ENCODE results near the gene JADE1.

JADE1 gene

GRCh38 chr4:128868758-128869157 is 59.3 kb downstream of the JADE1 start:
- no peak overlapping the region for H3K4me3 ChIP-seq (ENCODE audit: low read depth, low read length)
- TF ChIP-seq CTCF (IDR thresholded peaks at IDR 0.05; ENCODE audit: borderline replicate concordance, insufficient read depth, low read depth, low read length), result no peak

- no peak for TF ChIP-seq CTCF (IDR thresholded peaks at IDR 0.05; ENCODE audit: borderline replicate concordance, insufficient read depth, low read depth, low read length)
- H3K4me3 ChIP-seq (ENCODE audit: low read depth, low read length), result no peak overlapping the region
These were observed 60.4 kb downstream of the JADE1 start for GRCh38 chr4:128869776-128870509.

GRCh38 chr4:128871948-128872347 is 62.4 kb downstream of the JADE1 start:
- no peak overlapping the region for H3K4me3 ChIP-seq (ENCODE audit: low read depth, low read length)
- TF ChIP-seq CTCF (IDR thresholded peaks at IDR 0.05; ENCODE audit: borderline replicate concordance, insufficient read depth, low read depth, low read length), result no peak

- H3K4me3 ChIP-seq (ENCODE audit: low read depth, low read length), result no peak overlapping the region
- TF ChIP-seq CTCF (IDR thresholded peaks at IDR 0.05; ENCODE audit: borderline replicate concordance, insufficient read depth, low read depth, low read length), result no peak
These were observed 66.7 kb downstream of the JADE1 start for GRCh38 chr4:128876200-128876599.

GRCh38 chr4:128877934-128878333 is 68.4 kb downstream of the JADE1 start:
- TF ChIP-seq CTCF (IDR thresholded peaks at IDR 0.05; ENCODE audit: borderline replicate concordance, insufficient read depth, low read depth, low read length), result no peak
- H3K4me3 ChIP-seq (ENCODE audit: low read depth, low read length), result no peak overlapping the region

GRCh38 chr4:128879283-128879682 is 69.8 kb downstream of the JADE1 start:
- no peak for TF ChIP-seq CTCF (IDR thresholded peaks at IDR 0.05; ENCODE audit: borderline replicate concordance, insufficient read depth, low read depth, low read length)
- H3K4me3 ChIP-seq (ENCODE audit: low read depth, low read length), result no peak overlapping the region

GRCh38 chr4:128879971-128880370 is 70.5 kb downstream of the JADE1 start:
- no peak overlapping the region for H3K4me3 ChIP-seq (ENCODE audit: low read depth, low read length)
- no peak for TF ChIP-seq CTCF (IDR thresholded peaks at IDR 0.05; ENCODE audit: borderline replicate concordance, insufficient read depth, low read depth, low read length)

Measured in GM12875 (cell line).